ENCODE data around the gene EIPR1. TPM values are rescaled to one million over a fixed set of nuclear protein-coding genes. Genes with fewer than 3 reads are reported as not detected.

The EIPR1 gene
- polyA plus RNA-seq, 1 donor (not counting 4 experiments of a cell fraction or from before 2014, with no cell fraction given) = 44.3 TPM

DNA sequence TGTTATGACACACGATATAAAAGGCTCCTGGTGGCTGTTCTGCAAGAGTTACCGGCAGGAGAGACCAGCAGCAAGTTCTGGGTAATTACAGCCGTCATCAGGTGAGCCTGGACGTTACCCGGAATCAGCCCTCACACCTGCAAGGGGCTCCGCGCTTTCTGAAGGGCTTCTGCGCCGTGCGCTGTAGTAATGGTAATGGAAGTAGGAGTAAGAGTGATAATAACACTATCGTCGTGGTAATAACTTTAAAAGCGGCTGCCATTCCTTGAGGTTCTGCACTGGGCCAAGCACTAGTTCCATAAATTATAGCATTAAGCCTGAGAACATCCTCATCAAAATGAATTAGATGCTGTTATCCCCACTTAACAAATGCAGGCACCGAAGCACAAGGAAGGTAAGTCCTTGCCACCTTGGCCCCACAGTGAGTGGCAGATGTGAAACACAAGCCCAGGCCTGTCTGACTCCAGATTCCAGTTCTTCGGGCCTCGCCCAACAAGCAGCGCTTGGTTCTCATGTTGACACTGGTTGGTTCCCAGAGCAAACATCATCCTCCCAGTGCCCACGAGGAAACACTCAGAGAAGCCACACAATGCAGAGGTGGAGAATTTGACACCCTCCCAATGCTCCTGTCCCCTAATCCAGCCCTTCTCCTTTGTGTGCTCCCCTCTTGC is 205.2 kb downstream of the EIPR1 start:
- Histone ChIP-seq H3K4me3 (ENCODE audit: control insufficient read depth in 2 of 3, extremely low read depth in 1 of 3, insufficient read depth in 2 of 3, low read depth in 1 of 3, low read length in 3 of 3) (peak overlapping the region in 1 of 3 experiments; percentile 4), H3K79me2 (ENCODE audit: control insufficient read depth, insufficient read depth, low read length) (no peaks in the 10 kb centered on the region)
- dilution Hi-C loops (cut with MboI; ENCODE audit: extremely low pct_ligation_motif_present, low sequenced_read_pairs) = no loop called here

DNA sequence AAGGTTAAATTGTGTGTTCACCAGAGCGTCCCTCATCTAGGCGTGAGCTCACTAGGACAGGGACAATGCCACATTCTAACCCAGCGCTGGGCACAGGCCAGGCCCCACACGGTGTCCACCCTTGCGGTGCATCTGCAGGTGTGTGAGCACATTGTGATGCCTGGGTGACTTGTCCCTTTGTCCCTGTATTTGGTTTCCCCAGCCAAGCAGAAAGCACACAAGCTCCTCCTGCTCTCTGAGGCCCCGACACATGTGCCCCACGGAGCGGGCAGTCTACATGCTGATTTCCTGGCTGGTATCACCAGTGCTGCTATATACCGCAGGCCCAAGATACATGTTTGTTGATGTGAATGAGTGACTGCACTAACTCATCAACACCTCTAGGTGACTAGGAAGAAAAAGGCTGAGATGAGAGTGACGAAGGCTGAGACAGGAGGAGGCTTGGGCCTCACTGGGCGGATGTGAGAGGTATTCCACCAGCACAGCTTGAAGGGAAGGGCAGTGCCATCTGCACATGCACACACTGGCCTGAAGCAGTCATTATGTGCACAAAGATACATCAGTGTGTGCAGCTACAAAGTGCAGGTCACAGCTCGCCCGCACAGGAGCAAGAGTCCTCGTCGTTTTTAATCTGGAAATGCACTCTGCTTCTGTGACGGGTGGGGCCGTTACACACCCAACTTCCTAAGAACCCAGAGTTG is 205.9 kb downstream of the EIPR1 start:
- Histone ChIP-seq H3K27me3 (ENCODE audit: control insufficient read depth, extremely low read depth, insufficient read depth, low read length) (no peaks in the 10 kb centered on the region), H3K9me1 (ENCODE audit: control insufficient read depth, extremely low read depth, insufficient read depth, low read length) (peaks cover 2% of the 10 kb centered on the region), H3K4me1 (ENCODE audit: control insufficient read depth, extremely low read depth, insufficient read depth, low read length) (peaks cover 35% of the 10 kb centered on the region), H2AFZ (ENCODE audit: control insufficient read depth, low read length) (no peak overlapping the region), H3K9me3 (ENCODE audit: control insufficient read depth, low read depth, low read length) (no peaks in the 10 kb centered on the region), H4K20me1 (ENCODE audit: control insufficient read depth, extremely low read depth, insufficient read depth, low read length) (no peaks in the 10 kb centered on the region), H3K27ac (ENCODE audit: control insufficient read depth, insufficient read depth, low read length) (peak overlapping the region; percentile 48), H3K4me3 (ENCODE audit: control insufficient read depth in 2 of 3, extremely low read depth in 1 of 3, insufficient read depth in 2 of 3, low read depth in 1 of 3, low read length in 3 of 3) (peak overlapping the region in 1 of 3 experiments; percentile 4), H3K9ac (ENCODE audit: control insufficient read depth, extremely low read depth, insufficient read depth, low read length) (no peak overlapping the region), H3K4me2 (ENCODE audit: control insufficient read depth, extremely low read depth, insufficient read depth, low read depth, low read length) (peak overlapping the region; percentile 54), H3K36me3 (ENCODE audit: control insufficient read depth in 2 of 2, extremely low read depth in 1 of 2, insufficient read depth in 2 of 2, low read length in 2 of 2) (peaks cover 0 to 2% of the 10 kb centered on the region in 2 experiments), H3K79me2 (ENCODE audit: control insufficient read depth, insufficient read depth, low read length) (no peaks in the 10 kb centered on the region)
- DNase-seq (ENCODE audit: low read depth, low spot score) (peak; percentile 75), FAIRE-seq (peak; percentile 95)
- dilution Hi-C loops (cut with MboI; ENCODE audit: extremely low pct_ligation_motif_present, low sequenced_read_pairs) = no loop called here
- TF ChIP-seq, protein P1, sequence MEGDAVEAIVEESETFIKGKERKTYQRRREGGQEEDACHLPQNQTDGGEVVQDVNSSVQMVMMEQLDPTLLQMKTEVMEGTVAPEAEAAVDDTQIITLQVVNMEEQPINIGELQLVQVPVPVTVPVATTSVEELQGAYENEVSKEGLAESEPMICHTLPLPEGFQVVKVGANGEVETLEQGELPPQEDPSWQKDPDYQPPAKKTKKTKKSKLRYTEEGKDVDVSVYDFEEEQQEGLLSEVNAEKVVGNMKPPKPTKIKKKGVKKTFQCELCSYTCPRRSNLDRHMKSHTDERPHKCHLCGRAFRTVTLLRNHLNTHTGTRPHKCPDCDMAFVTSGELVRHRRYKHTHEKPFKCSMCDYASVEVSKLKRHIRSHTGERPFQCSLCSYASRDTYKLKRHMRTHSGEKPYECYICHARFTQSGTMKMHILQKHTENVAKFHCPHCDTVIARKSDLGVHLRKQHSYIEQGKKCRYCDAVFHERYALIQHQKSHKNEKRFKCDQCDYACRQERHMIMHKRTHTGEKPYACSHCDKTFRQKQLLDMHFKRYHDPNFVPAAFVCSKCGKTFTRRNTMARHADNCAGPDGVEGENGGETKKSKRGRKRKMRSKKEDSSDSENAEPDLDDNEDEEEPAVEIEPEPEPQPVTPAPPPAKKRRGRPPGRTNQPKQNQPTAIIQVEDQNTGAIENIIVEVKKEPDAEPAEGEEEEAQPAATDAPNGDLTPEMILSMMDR (optimal IDR thresholded peaks at IDR 0.05 in 1 of 3, IDR thresholded peaks at IDR 0.05 in 1 of 3, conservative IDR thresholded peaks at IDR 0.05 in 1 of 3; ENCODE audit: extremely low read depth in 1 of 3, insufficient read depth in 2 of 3, low read length in 3 of 3) = peak; percentile 24 to 41 (median 27)
- TF ChIP-seq EZH2 (IDR thresholded peaks at IDR 0.05; ENCODE audit: low read length) = no peak

More for the DNA sequence above, 205.2 kb downstream of the EIPR1 start:
- Histone ChIP-seq H3K36me3 (ENCODE audit: control insufficient read depth in 2 of 2, extremely low read depth in 1 of 2, insufficient read depth in 2 of 2, low read length in 2 of 2) (peaks cover 0 to 2% of the 10 kb centered on the region in 2 experiments), H3K9me3 (ENCODE audit: control insufficient read depth, low read depth, low read length) (no peaks in the 10 kb centered on the region), H3K27me3 (ENCODE audit: control insufficient read depth, extremely low read depth, insufficient read depth, low read length) (no peaks in the 10 kb centered on the region), H3K9ac (ENCODE audit: control insufficient read depth, extremely low read depth, insufficient read depth, low read length) (no peak overlapping the region), H3K9me1 (ENCODE audit: control insufficient read depth, extremely low read depth, insufficient read depth, low read length) (peaks cover 2% of the 10 kb centered on the region), H4K20me1 (ENCODE audit: control insufficient read depth, extremely low read depth, insufficient read depth, low read length) (no peaks in the 10 kb centered on the region), H3K27ac (ENCODE audit: control insufficient read depth, insufficient read depth, low read length) (peak overlapping the region; percentile 48), H2AFZ (ENCODE audit: control insufficient read depth, low read length) (no peak overlapping the region), H3K4me1 (ENCODE audit: control insufficient read depth, extremely low read depth, insufficient read depth, low read length) (peaks cover 35% of the 10 kb centered on the region), H3K4me2 (ENCODE audit: control insufficient read depth, extremely low read depth, insufficient read depth, low read depth, low read length) (peak overlapping the region; percentile 54)
- DNase-seq (ENCODE audit: low read depth, low spot score) (peak; percentile 66), FAIRE-seq (peak; percentile 88)
- no peak for TF ChIP-seq EZH2 (IDR thresholded peaks at IDR 0.05; ENCODE audit: low read length)
- TF ChIP-seq, protein P1 (optimal IDR thresholded peaks at IDR 0.05 in 1 of 3, IDR thresholded peaks at IDR 0.05 in 1 of 3, conservative IDR thresholded peaks at IDR 0.05 in 1 of 3; ENCODE audit: extremely low read depth in 1 of 3, insufficient read depth in 2 of 3, low read length in 3 of 3) = no peak
